T-cell (primary cell): ENCODE measurements around the gene ZRANB3. TPM values are rescaled to one million over a fixed set of nuclear protein-coding genes. Genes with fewer than 3 reads are reported as not detected.
"Not testable (repeated sequence)": the region's sequence is repeated elsewhere in the genome, so short reads cannot be mapped to it uniquely, and the experiment has no call there.

ENCODE experiments used
- ATAC-seq, 4 experiments: fragments of 200-7000 bp in 3 of 4; fragments of 150-1000 bp in 1 of 4; cut with Tn5 transposase; replicated peaks in 1 of 4; 1 replicate in 3 of 4; 2 replicates in 1 of 4; pipeline ENCODE4 v1.10.0; 2021; ENCODE audit warnings: moderate library complexity in 3 of 4, mild to moderate bottlenecking in 2 of 4, moderate number of reproducible peaks in 1 of 4
- CTCF ChIA-PET, 2 donors: fragments of 300-600 bp; sonication (Branson Sonifier 250); formaldehyde crosslinking; loops; one replicate each; lab custom pipeline; 2022; ENCODE audit warnings: antibody characterized with exemption in 2 of 2; lab: Charles Lee
- POLR2A ChIA-PET, 2 donors: fragments of 300-600 bp; sonication (Branson Sonifier 250); formaldehyde crosslinking; loops; one replicate each; lab custom pipeline; 2022; ENCODE audit warnings: antibody characterized with exemption in 2 of 2; lab: Charles Lee
- DNase-seq, 35 experiments: peaks; one replicate each; pipeline versions ENCODE4 v3.0.0 to v3.0.0-alpha.2; 2013 to 2023
- H3K27ac ChIP-seq: one replicate; pipeline ENCODE4 v1.5.1; 2013; ENCODE audit warnings: low read length
- H3K27me3 ChIP-seq, 2 experiments: replicated peaks in 1 of 2; 1 replicate in 1 of 2; 2 replicates in 1 of 2; pipeline versions ENCODE4 v1.6.1 to v1.7.0; 2013; ENCODE audit warnings: low read length in 1 of 2, mixed read lengths in 1 of 2; ENCODE audit not compliant: control insufficient read depth in 2 of 2, insufficient read depth in 2 of 2; ENCODE audit errors: extremely low read depth in 1 of 2
- H3K36me3 ChIP-seq, 2 donors: 1 replicate in 1 of 2; 2 replicates in 1 of 2; pipeline versions ENCODE4 v1.6.1 to v1.7.0; 2013; ENCODE audit warnings: low read length in 1 of 2; ENCODE audit not compliant: control insufficient read depth in 2 of 2, insufficient read depth in 1 of 2; ENCODE audit errors: extremely low read depth in 1 of 2
- H3K4me1 ChIP-seq, 2 experiments: 1 replicate in 1 of 2; 2 replicates in 1 of 2; pipeline versions ENCODE4 v1.6.1 to v1.7.0; 2013; ENCODE audit warnings: low read length in 2 of 2, mixed read lengths in 1 of 2; ENCODE audit not compliant: insufficient read depth in 2 of 2, control insufficient read depth in 1 of 2; ENCODE audit errors: extremely low read depth in 1 of 2
- H3K4me3 ChIP-seq, 2 donors: 1 replicate in 1 of 2; 2 replicates in 1 of 2; pipeline versions ENCODE4 v1.5.1 to v1.7.0; 2013; ENCODE audit warnings: mild to moderate bottlenecking in 2 of 2, low read length in 1 of 2, moderate library complexity in 1 of 2; ENCODE audit not compliant: control insufficient read depth in 1 of 2; ENCODE audit errors: extremely low read depth in 1 of 2
- H3K9me3 ChIP-seq: 2 replicates; pipeline ENCODE4 v1.7.0; 2013
- H3K27ac Mint-ChIP-seq, 2 donors: one replicate each; pipeline ENCODE4 v1.8.0; 2020 to 2021; ENCODE audit warnings: mild to moderate bottlenecking in 2 of 2, mixed read lengths in 2 of 2
- H3K27me3 Mint-ChIP-seq, 2 donors: one replicate each; pipeline ENCODE4 v1.8.0; 2021 to 2022; ENCODE audit warnings: mixed read lengths in 2 of 2
- H3K36me3 Mint-ChIP-seq: one replicate; pipeline ENCODE4 v1.8.0; 2021; ENCODE audit warnings: mixed read lengths
- H3K4me1 Mint-ChIP-seq, 3 donors: one replicate each; pipeline ENCODE4 v1.8.0; 2020 to 2022; ENCODE audit warnings: mixed read lengths in 3 of 3, mild to moderate bottlenecking in 1 of 3
- H3K4me3 Mint-ChIP-seq, 3 donors: one replicate each; pipeline ENCODE4 v1.8.0; 2020 to 2022; ENCODE audit warnings: mild to moderate bottlenecking in 3 of 3, mixed read lengths in 3 of 3, moderate library complexity in 3 of 3
- H3K9me3 Mint-ChIP-seq, 3 donors: one replicate each; pipeline ENCODE4 v1.8.0; 2020 to 2022; ENCODE audit warnings: mixed read lengths in 3 of 3
- WGBS: methylation state at CpG from one replicate; pipeline ENCODE4 v1.1.5; 2013; ENCODE audit warnings: missing lambda C conversion rate; ENCODE audit not compliant: insufficient coverage; 5-methylcytosine and 5-hydroxymethylcytosine counted together
- total RNA-seq, 35 experiments: library from RNA in 6 of 35; stranded (reverse) in 6 of 35; fragments of 120-200 nt in 1 of 35; gene quantifications; one replicate each; pipeline versions ENCODE4 v1.2.1 to v1.2.4 and lab custom pipeline; 2013 to 2026

Gene ZRANB3
- total RNA-seq, 5 donors from 2014 or later (not counting 1 experiment from before 2014, with no cell fraction given) = 3.3 to 8.6 (median 5.3) TPM

DNA sequence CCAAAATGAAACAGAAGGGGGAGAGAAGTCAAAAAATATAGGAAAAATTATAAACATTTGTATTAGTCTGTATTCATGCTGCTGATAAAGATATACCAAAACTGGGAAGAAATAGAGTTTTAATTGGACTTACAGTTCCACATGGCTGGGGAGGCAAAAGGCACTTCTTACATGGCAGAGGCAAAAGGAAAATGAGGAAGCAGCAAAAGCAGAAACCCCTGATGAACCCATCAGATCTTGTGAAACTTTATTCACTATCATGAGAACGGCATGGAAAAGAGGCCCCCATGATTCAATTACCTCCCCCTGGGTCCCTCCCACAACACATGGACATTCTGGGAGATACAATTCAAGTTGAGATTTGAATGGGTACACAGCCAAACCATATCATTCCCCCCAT, 79.1 kb downstream of the ZRANB3 start:
- ChIA-PET CTCF (interaction anchor here in 1 of 2 donors (0.7 kb wide), 1 partner anchor 12 kb away, joined by 3 read pairs; no protein-coding TSS in a partner anchor), POLR2A (no interaction called here)
- DNase-seq (no peak), ATAC-seq (no peak)
- no peaks in the 10 kb centered on the region for H3K27me3 ChIP-seq
- WGBS = no CpG with 5 or more reads among the region's 1 CpG
- Mint-ChIP-seq H3K9me3 (peaks cover 9 to 30% (median 28%) of the 10 kb centered on the region in 3 donors), H3K4me1 (no peaks in the 10 kb centered on the region), H3K27ac (no peak overlapping the region), H3K36me3 (peaks cover 41% of the 10 kb centered on the region), H3K27me3 (no peaks in the 10 kb centered on the region), H3K4me3 (no peak overlapping the region)
- no peak overlapping the region for H3K27ac ChIP-seq
- H3K4me1 ChIP-seq = no peaks in the 10 kb centered on the region
- no peaks in the 10 kb centered on the region for H3K36me3 ChIP-seq
- H3K9me3 ChIP-seq = peaks cover 2% of the 10 kb centered on the region
- no peak overlapping the region for H3K4me3 ChIP-seq

DNA sequence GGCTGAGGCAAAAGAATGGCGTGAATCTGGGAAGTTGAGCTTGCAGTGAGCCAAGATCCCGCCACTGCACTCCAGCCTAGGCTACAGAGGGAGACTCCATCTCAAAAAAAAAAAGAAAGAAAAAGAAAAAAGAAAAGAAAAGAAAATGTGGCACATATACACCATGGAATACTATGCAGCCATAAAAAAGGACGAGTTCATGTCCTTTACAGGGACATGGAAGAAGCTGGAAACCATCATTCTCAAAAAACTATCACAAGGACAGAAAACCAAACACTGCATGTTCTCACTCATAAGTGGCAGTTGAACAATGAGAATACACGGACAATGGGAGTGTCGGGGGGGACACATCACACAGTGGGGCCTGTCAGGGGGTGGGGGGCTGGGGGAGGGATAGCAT, 88.0 kb downstream of the ZRANB3 start:
- H3K27me3 ChIP-seq, DNase-seq, H3K27ac Mint-ChIP-seq, H3K4me1 ChIP-seq, H3K4me3 ChIP-seq, POLR2A ChIA-PET, ATAC-seq, CTCF ChIA-PET, H3K27ac ChIP-seq, H3K4me3 Mint-ChIP-seq, H3K4me1 Mint-ChIP-seq, H3K36me3 ChIP-seq, H3K27me3 Mint-ChIP-seq, H3K9me3 ChIP-seq: not testable (repeated sequence)
- Mint-ChIP-seq H3K9me3 (peaks cover 0 to 17% (median 2%) of the 10 kb centered on the region in 3 donors), H3K36me3 (peaks cover 19% of the 10 kb centered on the region)
- 100% methylated on average over 1 of the region's 5 CpGs for WGBS

DNA sequence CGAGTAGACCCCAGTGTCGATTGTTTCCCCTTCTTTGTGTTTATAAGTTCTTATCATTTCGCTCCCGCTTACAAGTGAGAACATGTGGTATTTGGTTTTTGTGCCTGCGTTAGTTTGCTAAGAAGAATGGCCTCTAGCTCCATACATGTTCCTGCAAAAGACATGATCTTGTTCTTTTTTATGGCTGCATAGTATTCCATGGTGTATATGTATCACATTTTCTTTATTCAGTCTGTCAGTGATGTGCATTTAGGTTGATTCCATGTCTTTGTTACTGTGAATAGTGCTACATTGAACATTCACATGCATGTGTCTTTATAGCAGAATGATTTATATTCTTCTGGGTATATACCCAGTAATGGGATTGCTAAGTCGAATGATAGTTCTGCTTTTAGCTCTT, 95.9 kb downstream of the ZRANB3 start:
- H3K27me3 Mint-ChIP-seq, CTCF ChIA-PET: not testable (repeated sequence)
- H3K36me3 Mint-ChIP-seq = peaks cover 18% of the 10 kb centered on the region

DNA sequence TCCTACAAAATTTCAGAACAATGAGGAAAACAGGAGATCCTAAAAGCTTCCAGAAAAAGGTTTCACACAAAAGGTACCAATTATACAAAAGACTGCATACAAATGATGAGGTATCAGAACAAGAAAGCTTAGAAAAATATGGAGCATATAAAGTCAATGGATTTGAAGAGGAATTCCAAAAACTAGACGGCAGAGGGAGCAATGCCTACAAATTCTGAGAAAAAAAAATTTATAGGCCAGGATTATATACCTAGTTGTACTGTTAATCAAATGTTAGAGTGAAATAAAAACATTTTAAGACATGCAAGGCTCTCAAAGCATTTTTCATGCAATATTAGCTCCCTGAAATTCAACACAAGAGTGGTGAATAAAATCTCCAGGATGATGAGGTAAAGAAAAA, 106.2 kb downstream of the ZRANB3 start:
- no CpG with 5 or more reads among the region's 1 CpG for WGBS
- no peak for ATAC-seq
- no peak overlapping the region for H3K4me3 ChIP-seq
- CTCF ChIA-PET = interaction anchor here in 1 of 2 donors (0.6 kb wide), 1 partner anchor 433 kb away, joined by 3 read pairs; no protein-coding TSS in a partner anchor
- POLR2A ChIA-PET = no interaction called here
- no peak overlapping the region for H3K27ac ChIP-seq
- no peak overlapping the region for H3K27ac Mint-ChIP-seq
- DNase-seq = no peak
- no peaks in the 10 kb centered on the region for H3K4me1 ChIP-seq
- H3K27me3 ChIP-seq = no peaks in the 10 kb centered on the region
- H3K9me3 ChIP-seq = no peaks in the 10 kb centered on the region
- peaks cover 0 to 11% (median 3%) of the 10 kb centered on the region in 3 donors for H3K4me1 Mint-ChIP-seq
- H3K36me3 Mint-ChIP-seq = peaks cover 35% of the 10 kb centered on the region
- no peak overlapping the region for H3K4me3 Mint-ChIP-seq
- no peaks in the 10 kb centered on the region for H3K36me3 ChIP-seq
- peaks cover 13 to 32% (median 16%) of the 10 kb centered on the region in 3 donors for H3K9me3 Mint-ChIP-seq
- H3K27me3 Mint-ChIP-seq = no peaks in the 10 kb centered on the region

More for the DNA sequence above, 95.9 kb downstream of the ZRANB3 start:
- ATAC-seq, POLR2A ChIA-PET, H3K27ac ChIP-seq, H3K27ac Mint-ChIP-seq, H3K4me1 ChIP-seq, DNase-seq, H3K4me1 Mint-ChIP-seq, H3K4me3 Mint-ChIP-seq, H3K36me3 ChIP-seq, H3K27me3 ChIP-seq, H3K9me3 ChIP-seq, H3K4me3 ChIP-seq: not testable (repeated sequence)
- H3K9me3 Mint-ChIP-seq = peaks cover 5 to 11% (median 9%) of the 10 kb centered on the region in 3 donors
- no CpG with 5 or more reads among the region's 6 CpGs for WGBS

DNA sequence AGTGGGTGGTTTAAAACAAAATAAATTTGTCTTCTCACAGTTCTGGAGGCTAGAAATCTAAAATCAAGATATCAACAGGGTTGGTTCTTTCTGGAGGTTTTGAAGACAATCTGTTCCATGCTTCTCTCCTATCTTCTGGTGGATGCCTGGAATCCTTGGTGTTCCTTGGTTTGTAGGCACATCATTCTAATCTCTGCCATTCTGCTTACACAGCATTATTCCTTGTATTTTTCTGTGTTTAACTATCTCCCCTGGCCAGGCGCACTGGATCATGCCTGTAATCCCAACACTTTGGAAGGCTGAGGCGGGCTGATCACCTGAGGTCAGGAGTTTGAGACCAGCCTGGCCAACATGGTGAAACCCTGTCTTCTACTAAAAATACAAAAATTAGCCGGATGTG, 108.1 kb downstream of the ZRANB3 start:
- no peaks in the 10 kb centered on the region for H3K27me3 Mint-ChIP-seq
- CTCF ChIA-PET = no interaction called here
- POLR2A ChIA-PET = no interaction called here
- H3K27ac Mint-ChIP-seq = no peak overlapping the region
- Histone ChIP-seq H3K36me3 (no peaks in the 10 kb centered on the region), H3K4me1 (no peaks in the 10 kb centered on the region), H3K27ac (no peak overlapping the region), H3K9me3 (no peaks in the 10 kb centered on the region), H3K4me3 (no peak overlapping the region), H3K27me3 (no peaks in the 10 kb centered on the region)
- ATAC-seq (no peak), DNase-seq (no peak)
- WGBS = 100% methylated on average over 3 of the region's 3 CpGs
- peaks cover 7 to 30% (median 20%) of the 10 kb centered on the region in 3 donors for H3K9me3 Mint-ChIP-seq
- peaks cover 0 to 11% (median 3%) of the 10 kb centered on the region in 3 donors for H3K4me1 Mint-ChIP-seq
- no peak overlapping the region for H3K4me3 Mint-ChIP-seq
- H3K36me3 Mint-ChIP-seq = peaks cover 26% of the 10 kb centered on the region

DNA sequence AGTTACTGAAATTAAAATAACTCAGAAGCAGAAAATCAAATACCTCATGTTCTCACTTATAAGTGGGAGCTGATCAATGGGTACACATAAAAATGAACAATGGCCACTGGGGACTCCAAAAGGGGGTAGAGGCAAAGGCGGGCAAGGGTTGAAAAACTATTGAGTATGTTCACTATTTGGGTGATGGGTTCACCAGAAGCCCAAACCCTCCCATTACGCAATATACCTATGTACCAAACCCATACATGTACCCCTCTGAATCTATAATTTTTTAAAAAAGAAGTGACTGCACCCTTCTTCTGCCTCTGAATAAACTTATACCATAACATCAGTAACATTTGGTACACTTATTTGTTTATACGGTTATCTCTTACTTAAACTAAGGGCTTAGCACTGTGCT, 119.4 kb downstream of the ZRANB3 start:
- Histone ChIP-seq H3K27me3 (no peaks in the 10 kb centered on the region), H3K4me1 (no peaks in the 10 kb centered on the region), H3K36me3 (no peaks in the 10 kb centered on the region), H3K27ac (no peak overlapping the region), H3K4me3 (no peak overlapping the region), H3K9me3 (peaks cover 2% of the 10 kb centered on the region)
- no peak overlapping the region for H3K27ac Mint-ChIP-seq
- H3K9me3 Mint-ChIP-seq = peaks cover 14 to 34% (median 25%) of the 10 kb centered on the region in 3 donors
- H3K4me3 Mint-ChIP-seq = no peak overlapping the region
- H3K36me3 Mint-ChIP-seq = peaks cover 24% of the 10 kb centered on the region
- H3K4me1 Mint-ChIP-seq = peaks cover 0 to 6% (median 0%) of the 10 kb centered on the region in 3 donors
- no peak for DNase-seq
- no peak for ATAC-seq
- CTCF ChIA-PET = no interaction called here
- no peaks in the 10 kb centered on the region for H3K27me3 Mint-ChIP-seq
- POLR2A ChIA-PET = no interaction called here
- WGBS = no CpG with 5 or more reads among the region's 3 CpGs
